Measurements from ENCODE around the gene RFXANK.

- TF ChIP-seq, protein P1, sequence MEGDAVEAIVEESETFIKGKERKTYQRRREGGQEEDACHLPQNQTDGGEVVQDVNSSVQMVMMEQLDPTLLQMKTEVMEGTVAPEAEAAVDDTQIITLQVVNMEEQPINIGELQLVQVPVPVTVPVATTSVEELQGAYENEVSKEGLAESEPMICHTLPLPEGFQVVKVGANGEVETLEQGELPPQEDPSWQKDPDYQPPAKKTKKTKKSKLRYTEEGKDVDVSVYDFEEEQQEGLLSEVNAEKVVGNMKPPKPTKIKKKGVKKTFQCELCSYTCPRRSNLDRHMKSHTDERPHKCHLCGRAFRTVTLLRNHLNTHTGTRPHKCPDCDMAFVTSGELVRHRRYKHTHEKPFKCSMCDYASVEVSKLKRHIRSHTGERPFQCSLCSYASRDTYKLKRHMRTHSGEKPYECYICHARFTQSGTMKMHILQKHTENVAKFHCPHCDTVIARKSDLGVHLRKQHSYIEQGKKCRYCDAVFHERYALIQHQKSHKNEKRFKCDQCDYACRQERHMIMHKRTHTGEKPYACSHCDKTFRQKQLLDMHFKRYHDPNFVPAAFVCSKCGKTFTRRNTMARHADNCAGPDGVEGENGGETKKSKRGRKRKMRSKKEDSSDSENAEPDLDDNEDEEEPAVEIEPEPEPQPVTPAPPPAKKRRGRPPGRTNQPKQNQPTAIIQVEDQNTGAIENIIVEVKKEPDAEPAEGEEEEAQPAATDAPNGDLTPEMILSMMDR (IDR thresholded peaks at IDR 0.05; ENCODE audit: borderline replicate concordance, extremely low read depth, low read length, poor library complexity, severe bottlenecking) = no peak
- TF ChIP-seq EZH2 (IDR thresholded peaks at IDR 0.05; ENCODE audit: borderline replicate concordance, low read depth, low read length, severe bottlenecking) = no peak
Measured at GRCh38 chr19:19145281-19145680, 46.8 kb upstream of the RFXANK start.
